CD14-positive monocyte (primary cell): ENCODE measurements around the gene GTF3C2. TPM values are rescaled to one million over a fixed set of nuclear protein-coding genes. Genes with fewer than 3 reads are reported as not detected.

Experiments used
- DNase-seq, 3 donors: peaks; one replicate each; pipeline ENCODE4 v3.0.0-alpha.2; 2011 to 2022
- H2AFZ ChIP-seq: 2 replicates; pipeline ENCODE4 v1.6.0; 2012; ENCODE audit warnings: mild to moderate bottlenecking, low read depth, low read length, inconsistent platforms; ENCODE audit not compliant: insufficient read depth, poor library complexity, severe bottlenecking
- H3K27ac ChIP-seq, 2 donors: 1 replicate in 1 of 2; 2 replicates in 1 of 2; pipeline ENCODE4 v1.5.1; 2012 to 2013; ENCODE audit warnings: low read length in 2 of 2, control low read depth in 1 of 2, inconsistent platforms in 1 of 2, low read depth in 1 of 2, mild to moderate bottlenecking in 1 of 2
- H3K27me3 ChIP-seq, 2 donors: one replicate each; pipeline versions ENCODE4 v1.6.0 to v1.6.1; 2011 to 2013; ENCODE audit warnings: low read length in 2 of 2; ENCODE audit not compliant: control insufficient read depth in 2 of 2, insufficient read depth in 2 of 2
- H3K36me3 ChIP-seq, 2 donors: replicated peaks in 1 of 2; 1 replicate in 1 of 2; 2 replicates in 1 of 2; pipeline versions ENCODE4 v1.5.1 to v1.6.1; 2012 to 2013; ENCODE audit warnings: low read length in 2 of 2, control low read depth in 1 of 2, inconsistent platforms in 1 of 2, mild to moderate bottlenecking in 1 of 2; ENCODE audit not compliant: insufficient read depth in 2 of 2, control insufficient read depth in 1 of 2
- H3K4me1 ChIP-seq, 2 donors: 1 replicate in 1 of 2; 2 replicates in 1 of 2; pipeline versions ENCODE4 v1.5.1 to v1.6.1; 2012 to 2013; ENCODE audit warnings: low read length in 2 of 2, control low read depth in 1 of 2, inconsistent platforms in 1 of 2, mild to moderate bottlenecking in 1 of 2, moderate library complexity in 1 of 2; ENCODE audit not compliant: insufficient read depth in 2 of 2, control insufficient read depth in 1 of 2
- H3K4me2 ChIP-seq: replicated peaks from 2 replicates; pipeline ENCODE3; 2012; ENCODE audit warnings: low read length, moderate library complexity, mild to moderate bottlenecking; ENCODE audit not compliant: poor library complexity, severe bottlenecking; ENCODE audit errors: extremely low read depth
- H3K4me3 ChIP-seq, 3 experiments: fragments of 200-600 bp in 1 of 3; sonication (generic) in 1 of 3; replicated peaks in 1 of 3; 1 replicate in 2 of 3; 2 replicates in 1 of 3; pipeline ENCODE4 v1.5.1; 2011 to 2013; ENCODE audit warnings: low read length in 3 of 3, mild to moderate bottlenecking in 3 of 3, control low read depth in 2 of 3, low read depth in 2 of 3, inconsistent platforms in 1 of 3, moderate library complexity in 1 of 3
- H3K79me2 ChIP-seq: 2 replicates; pipeline ENCODE4 v1.6.0; 2012; ENCODE audit warnings: mild to moderate bottlenecking, control low read depth, inconsistent platforms, low read length, moderate library complexity; ENCODE audit not compliant: insufficient read depth
- H3K9ac ChIP-seq: 2 replicates; pipeline ENCODE4 v1.6.0; 2017; ENCODE audit warnings: low read length, mild to moderate bottlenecking; ENCODE audit not compliant: insufficient read depth, poor library complexity, severe bottlenecking
- H3K9me3 ChIP-seq, 2 donors: replicated peaks in 1 of 2; 1 replicate in 1 of 2; 2 replicates in 1 of 2; pipeline versions ENCODE4 v1.5.1 to v1.6.1; 2012 to 2013; ENCODE audit warnings: low read length in 2 of 2, control low read depth in 1 of 2; ENCODE audit not compliant: control insufficient read depth in 1 of 2, insufficient read depth in 1 of 2
- H4K20me1 ChIP-seq: 2 replicates; pipeline ENCODE4 v1.6.0; 2012; ENCODE audit warnings: mild to moderate bottlenecking, low read length, control low read depth, moderate library complexity; ENCODE audit not compliant: insufficient read depth
- H3K27ac Mint-ChIP-seq, 7 donors: one replicate each; pipeline ENCODE4 v1.8.0; 2020; ENCODE audit warnings: mild to moderate bottlenecking in 7 of 7, mixed read lengths in 7 of 7, moderate library complexity in 6 of 7, inconsistent platforms in 2 of 7
- H3K27me3 Mint-ChIP-seq, 3 donors: one replicate each; pipeline ENCODE4 v1.8.0; 2021 to 2022; ENCODE audit warnings: low read depth in 3 of 3, mild to moderate bottlenecking in 3 of 3, mixed read lengths in 3 of 3, moderate library complexity in 3 of 3, inconsistent platforms in 1 of 3
- H3K36me3 Mint-ChIP-seq, 2 donors: one replicate each; pipeline ENCODE4 v1.8.0; 2020; ENCODE audit warnings: mixed read lengths in 2 of 2, inconsistent platforms in 1 of 2, mild to moderate bottlenecking in 1 of 2
- H3K4me1 Mint-ChIP-seq: one replicate; pipeline ENCODE4 v1.8.0; 2020; ENCODE audit warnings: mild to moderate bottlenecking, mixed read lengths
- H3K4me3 Mint-ChIP-seq, 2 donors: one replicate each; pipeline ENCODE4 v1.8.0; 2020; ENCODE audit warnings: mild to moderate bottlenecking in 2 of 2, mixed read lengths in 2 of 2, moderate library complexity in 1 of 2
- H3K9me3 Mint-ChIP-seq, 7 donors: one replicate each; pipeline ENCODE4 v1.8.0; 2020 to 2022; ENCODE audit warnings: mixed read lengths in 7 of 7, mild to moderate bottlenecking in 6 of 7, moderate library complexity in 6 of 7, inconsistent platforms in 2 of 7
- WGBS: methylation state at CpG from one replicate; pipeline ENCODE4 v1.1.5; 2013; ENCODE audit warnings: missing lambda C conversion rate; ENCODE audit not compliant: insufficient coverage; 5-methylcytosine and 5-hydroxymethylcytosine counted together
- intact Hi-C, 2 donors: fragments of 100-400 bp; cut with micrococcal nuclease; formaldehyde crosslinking; loops; one replicate each; pipeline versions ENCODE4 v1.15.0 to v1.15.1; 2023
- polyA plus RNA-seq, 3 donors: library from polyadenylated mRNA; depleted of rRNA in 1 of 3; unstranded in 2 of 3; stranded (reverse) in 1 of 3; fragments of 300-500 nt in 2 of 3; fragments of >200 nt in 1 of 3; fragmentation: Illumina TruSeq in 2 of 3; gene quantifications; 1 replicate in 2 of 3; 2 replicates in 1 of 3; pipeline ENCODE4 v1.2.3, GENCODE V29; 2012 to 2021
- TF ChIP-seq, protein P1 (sequence below): fragments of 200-600 bp; IDR thresholded peaks from one replicate; pipeline ENCODE4 v1.8.0; 2022; ENCODE audit warnings: antibody characterized with exemption, mild to moderate bottlenecking

GTF3C2 gene
- polyA plus RNA-seq, 3 donors = 34.4 to 70.8 (median 41.7) TPM

GRCh38 chr2:27282892-27283291 is 73.7 kb downstream of the GTF3C2 start:
- no peaks in the 10 kb centered on the region for H3K36me3 Mint-ChIP-seq
- peaks cover 4 to 14% (median 10%) of the 10 kb centered on the region in 3 donors for H3K27me3 Mint-ChIP-seq
- peaks cover 7% of the 10 kb centered on the region for H3K4me1 Mint-ChIP-seq
- WGBS = 71% methylated on average over 4 of the region's 5 CpGs
- Histone ChIP-seq H3K4me3 (no peak overlapping the region), H4K20me1 (no peaks in the 10 kb centered on the region), H3K9me3 (no peaks in the 10 kb centered on the region), H3K9ac (no peak overlapping the region), H3K79me2 (no peaks in the 10 kb centered on the region), H3K27ac (no peak overlapping the region), H2AFZ (no peak overlapping the region), H3K4me1 (peaks cover 0 to 6% of the 10 kb centered on the region in 2 donors), H3K27me3 (no peaks in the 10 kb centered on the region), H3K36me3 (no peaks in the 10 kb centered on the region), H3K4me2 (no peak overlapping the region)
- no peak overlapping the region for H3K4me3 Mint-ChIP-seq
- no peak for DNase-seq
- TF ChIP-seq, protein P1, sequence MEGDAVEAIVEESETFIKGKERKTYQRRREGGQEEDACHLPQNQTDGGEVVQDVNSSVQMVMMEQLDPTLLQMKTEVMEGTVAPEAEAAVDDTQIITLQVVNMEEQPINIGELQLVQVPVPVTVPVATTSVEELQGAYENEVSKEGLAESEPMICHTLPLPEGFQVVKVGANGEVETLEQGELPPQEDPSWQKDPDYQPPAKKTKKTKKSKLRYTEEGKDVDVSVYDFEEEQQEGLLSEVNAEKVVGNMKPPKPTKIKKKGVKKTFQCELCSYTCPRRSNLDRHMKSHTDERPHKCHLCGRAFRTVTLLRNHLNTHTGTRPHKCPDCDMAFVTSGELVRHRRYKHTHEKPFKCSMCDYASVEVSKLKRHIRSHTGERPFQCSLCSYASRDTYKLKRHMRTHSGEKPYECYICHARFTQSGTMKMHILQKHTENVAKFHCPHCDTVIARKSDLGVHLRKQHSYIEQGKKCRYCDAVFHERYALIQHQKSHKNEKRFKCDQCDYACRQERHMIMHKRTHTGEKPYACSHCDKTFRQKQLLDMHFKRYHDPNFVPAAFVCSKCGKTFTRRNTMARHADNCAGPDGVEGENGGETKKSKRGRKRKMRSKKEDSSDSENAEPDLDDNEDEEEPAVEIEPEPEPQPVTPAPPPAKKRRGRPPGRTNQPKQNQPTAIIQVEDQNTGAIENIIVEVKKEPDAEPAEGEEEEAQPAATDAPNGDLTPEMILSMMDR = no peak
- intact Hi-C loops = loop anchor here in 1 of 2 donors (5.0 kb wide), 1 partner anchor 186 kb away; no protein-coding TSS in a partner anchor
- H3K9me3 Mint-ChIP-seq = no peaks in the 10 kb centered on the region
- H3K27ac Mint-ChIP-seq = peak overlapping the region in 1 of 7 donors; percentile 47

- no peaks in the 10 kb centered on the region for H3K36me3 Mint-ChIP-seq
- H3K27me3 Mint-ChIP-seq = peaks cover 2 to 14% (median 13%) of the 10 kb centered on the region in 3 donors
- no peak within 1 kb of the TSS for H3K4me2 ChIP-seq
These were observed 74.6 kb downstream of the GTF3C2 start, which contains the start of gene TRIM54 for GRCh38 chr2:27281855-27282559. Gene TRIM54, plus strand, starts transcription at chr2:27282429. Its CDS starts 303 bp downstream, at chr2:27282732.

More at GRCh38 chr2:27281855-27282559, 74.6 kb downstream of the GTF3C2 start, which contains the start of gene TRIM54:
- TF ChIP-seq, protein P1 = no peak
- Mint-ChIP-seq H3K4me1 (peaks cover 7% of the 10 kb centered on the region), H3K27ac (peak within 1 kb of the TSS in 1 of 7 donors; percentile 47), H3K4me3 (no peak within 1 kb of the TSS), H3K9me3 (no peaks in the 10 kb centered on the region)
- Histone ChIP-seq H3K27me3 (no peaks in the 10 kb centered on the region), H3K4me3 (no peak within 1 kb of the TSS), H3K4me1 (peaks cover 0 to 6% of the 10 kb centered on the region in 2 donors), H3K36me3 (no peaks in the 10 kb centered on the region), H3K27ac (no peak within 1 kb of the TSS), H3K9me3 (no peaks in the 10 kb centered on the region), H4K20me1 (no peaks in the 10 kb centered on the region), H3K79me2 (no peaks in the 10 kb centered on the region), H2AFZ (no peak within 1 kb of the TSS), H3K9ac (no peak within 1 kb of the TSS)
- DNase-seq = no peak
- intact Hi-C loops = loop anchor here (2.0 to 5.0 kb wide), 2 partner anchors 183 to 185 kb away; no protein-coding TSS in a partner anchor
- 96% methylated on average over 3 of the region's 5 CpGs for WGBS
